CD4-positive, alpha-beta T cell treated with Interleukin-2 at 100 ng/mL for 4 hours (primary cell): ENCODE measurements around the gene JAM3.

Source experiments
- DNase-seq: peaks from one replicate; pipeline ENCODE4 v3.0.0-alpha.2; 2020; ENCODE audit warnings: low spot score

Gene JAM3

GRCh38 chr11:134068829-134069425, at the start of gene JAM3:
Gene JAM3, plus strand, starts transcription at chr11:134069072. Its CDS starts 12 bp downstream, at chr11:134069084.
- DNase-seq, result peak; percentile 96

- DNase-seq, result no peak
Measured at GRCh38 chr11:134019500-134019899, 49.4 kb upstream of the JAM3 start.

- no peak for DNase-seq
Measured at GRCh38 chr11:134020598-134020997, 48.3 kb upstream of the JAM3 start.

GRCh38 chr11:134021326-134021725, 47.5 kb upstream of the JAM3 start:
- DNase-seq, result no peak

GRCh38 chr11:134022748-134023147, 46.1 kb upstream of the JAM3 start:
- no peak for DNase-seq

GRCh38 chr11:134024420-134025081, 44.3 kb upstream of the JAM3 start:
- DNase-seq, result no peak

- no peak for DNase-seq
Measured at GRCh38 chr11:134025082-134025429, 43.8 kb upstream of the JAM3 start.

GRCh38 chr11:134026655-134027343, 42.1 kb upstream of the JAM3 start:
- no peak for DNase-seq

GRCh38 chr11:134027671-134028070, 41.2 kb upstream of the JAM3 start:
- DNase-seq, result peak; percentile 37

GRCh38 chr11:134028368-134028920, 40.4 kb upstream of the JAM3 start:
- no peak for DNase-seq

GRCh38 chr11:134030853-134031252, 38.0 kb upstream of the JAM3 start:
- DNase-seq, result no peak

GRCh38 chr11:134032043-134032442, 36.8 kb upstream of the JAM3 start:
- no peak for DNase-seq

- no peak for DNase-seq
Measured at GRCh38 chr11:134032501-134033091, 36.3 kb upstream of the JAM3 start.

- no peak for DNase-seq
Measured at GRCh38 chr11:134033276-134033675, 35.6 kb upstream of the JAM3 start.

GRCh38 chr11:134033696-134034491, 35.0 kb upstream of the JAM3 start:
- DNase-seq, result peak; percentile 63

GRCh38 chr11:134034496-134035381, 34.1 kb upstream of the JAM3 start:
- DNase-seq, result no peak

GRCh38 chr11:134036492-134037045, 32.3 kb upstream of the JAM3 start:
- peak; percentile 8 for DNase-seq

GRCh38 chr11:134037046-134037908, 31.6 kb upstream of the JAM3 start:
- DNase-seq, result peak; percentile 47

GRCh38 chr11:134038897-134039470, 29.9 kb upstream of the JAM3 start:
- DNase-seq, result no peak
